T-helper 9 cell (primary cell): Measurements from ENCODE around the gene MMP28.

Source experiments
- DNase-seq: peaks from one replicate; pipeline ENCODE4 v3.0.0-alpha.2; 2020

MMP28 gene

GRCh38 chr17:35797918-35798317 is 2.5 kb upstream of the MMP28 start:
- no peak for DNase-seq

- DNase-seq = no peak
These were observed 1.9 kb upstream of the MMP28 start for GRCh38 chr17:35797370-35797769.

GRCh38 chr17:35796942-35797341 is 1.5 kb upstream of the MMP28 start:
- DNase-seq = no peak

DNA sequence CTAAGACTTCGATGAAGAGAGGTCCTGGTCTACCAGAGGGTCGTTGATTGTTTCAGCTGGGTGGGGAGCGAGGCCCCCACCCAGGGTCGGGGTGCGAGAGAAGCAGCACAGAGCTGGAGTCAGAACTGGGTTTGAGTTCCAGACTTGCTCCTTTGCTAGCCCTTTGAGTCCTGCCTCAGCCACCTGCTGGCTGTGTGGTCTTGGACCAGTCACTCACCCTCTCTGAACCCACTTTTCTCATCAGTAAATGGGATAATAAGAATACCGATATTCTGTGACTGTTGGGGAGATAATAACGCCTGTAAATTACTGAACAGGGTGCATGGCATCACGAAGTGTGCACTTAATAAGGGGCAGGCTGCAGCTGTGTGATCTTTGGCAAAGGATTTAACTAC is 427 bp upstream of the MMP28 start:
- DNase-seq = no peak

DNA sequence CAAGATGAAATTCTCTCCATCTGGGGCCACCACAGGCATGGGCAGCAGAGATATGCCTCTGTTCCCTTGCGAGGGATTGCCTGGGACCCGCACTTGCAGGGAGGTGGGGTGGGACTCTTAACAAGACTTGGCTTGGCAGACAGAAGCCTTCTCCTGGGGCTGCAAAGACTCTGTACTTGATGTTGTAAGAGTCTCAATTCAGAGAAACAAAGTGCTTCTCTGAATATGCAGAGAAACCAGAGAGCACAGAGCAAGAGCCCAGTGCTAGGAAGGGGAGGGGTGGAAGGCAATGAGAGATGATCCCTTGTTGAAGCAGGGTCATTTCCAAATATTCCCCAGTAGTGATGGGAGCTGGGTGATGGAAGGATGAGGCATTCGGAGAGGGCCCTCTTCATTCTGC is 2.2 kb downstream of the MMP28 start:
- DNase-seq = no peak

GRCh38 chr17:35791681-35792350 is 3.6 kb downstream of the MMP28 start:
- no peak for DNase-seq

- DNase-seq = no peak
These were observed 4.6 kb downstream of the MMP28 start for GRCh38 chr17:35790841-35791240.

DNA sequence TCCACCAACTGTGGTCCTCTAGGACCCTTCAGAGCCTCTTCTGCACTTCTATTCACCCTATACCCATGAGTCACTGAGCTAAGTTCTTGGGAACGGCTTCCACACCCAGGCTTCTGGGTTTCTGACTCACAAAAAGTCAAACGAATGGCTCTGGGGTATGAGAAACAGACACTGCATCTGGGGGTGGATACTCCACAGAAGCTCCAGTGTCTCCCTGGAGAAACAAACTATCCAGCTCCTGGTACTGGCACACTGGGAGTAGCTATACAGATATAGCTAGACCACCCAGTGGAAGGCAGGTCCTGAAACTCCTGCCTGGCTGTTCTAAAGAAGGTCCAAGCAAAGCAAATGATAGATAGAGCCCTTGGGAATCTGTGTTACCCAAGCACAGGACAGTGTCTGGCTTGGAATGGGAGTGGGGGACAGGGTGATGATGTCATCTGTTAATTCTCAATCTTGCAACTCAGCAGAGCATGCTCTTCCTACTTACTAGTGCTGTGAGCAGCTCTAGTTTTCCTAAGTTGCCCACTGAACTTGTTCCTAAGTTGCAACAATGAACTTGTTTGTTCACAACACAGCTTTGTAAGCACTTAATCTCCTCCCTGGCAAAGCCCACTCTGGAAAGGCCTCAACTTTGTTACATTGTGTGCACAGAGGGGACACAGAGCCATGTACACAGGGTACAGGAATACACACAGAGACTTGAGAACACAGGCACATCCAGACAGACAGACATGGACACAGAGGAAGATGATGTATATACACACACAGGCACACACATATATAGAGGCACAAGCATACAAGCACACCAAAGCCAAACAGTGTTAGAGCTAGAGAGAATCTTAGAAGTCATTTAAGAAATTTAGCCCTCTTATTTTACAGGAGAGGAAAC is 6.7 kb downstream of the MMP28 start:
- no peak for DNase-seq

DNA sequence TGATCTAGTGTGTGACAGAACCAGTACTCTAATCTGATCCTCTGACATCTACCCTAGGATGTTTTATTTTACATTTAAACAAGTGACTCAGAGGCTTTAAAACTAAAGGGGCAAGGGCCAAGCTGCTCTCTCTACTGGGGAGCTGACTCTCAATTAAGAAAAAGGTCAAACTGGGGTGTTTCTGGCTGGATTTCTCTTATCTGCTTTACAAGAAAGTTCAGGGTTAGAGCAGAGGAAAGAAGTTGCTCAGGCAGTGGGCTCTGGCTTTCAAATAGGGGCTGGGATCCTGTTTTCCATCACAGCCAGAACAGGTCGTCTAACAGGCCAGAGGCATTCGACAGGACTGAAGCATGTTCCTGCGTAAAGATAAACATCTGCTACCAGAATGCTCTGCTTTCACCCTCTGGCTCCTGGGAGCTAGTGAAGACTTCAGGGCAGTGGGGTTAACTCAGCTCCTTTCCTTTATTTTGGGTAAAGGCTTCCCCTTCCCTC is 8.5 kb downstream of the MMP28 start:
- DNase-seq = no peak

GRCh38 chr17:35784895-35785294 is 10.5 kb downstream of the MMP28 start:
- DNase-seq = no peak

DNA sequence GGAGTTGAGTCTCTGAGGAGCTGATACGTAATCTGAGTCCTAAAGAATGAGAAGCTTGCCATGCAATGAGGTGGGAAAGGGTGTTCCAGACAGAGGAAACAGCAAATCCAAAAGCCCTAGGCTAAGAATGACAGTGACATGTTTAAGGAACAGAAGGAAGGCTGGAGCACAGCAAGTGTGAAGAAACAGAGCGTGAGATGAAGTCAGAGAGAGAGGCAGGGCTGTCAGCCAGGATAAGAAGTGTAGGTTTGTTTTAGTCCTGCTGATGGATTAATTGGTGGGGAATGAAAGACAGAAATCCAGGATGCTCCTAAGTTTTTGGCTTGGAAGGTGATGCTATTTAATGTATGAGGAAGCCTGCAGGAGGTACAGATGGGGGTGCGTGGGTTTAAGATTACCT is 14.5 kb downstream of the MMP28 start:
- no peak for DNase-seq

- no peak for DNase-seq
These were observed 16.7 kb downstream of the MMP28 start for GRCh38 chr17:35778641-35779196.

DNA sequence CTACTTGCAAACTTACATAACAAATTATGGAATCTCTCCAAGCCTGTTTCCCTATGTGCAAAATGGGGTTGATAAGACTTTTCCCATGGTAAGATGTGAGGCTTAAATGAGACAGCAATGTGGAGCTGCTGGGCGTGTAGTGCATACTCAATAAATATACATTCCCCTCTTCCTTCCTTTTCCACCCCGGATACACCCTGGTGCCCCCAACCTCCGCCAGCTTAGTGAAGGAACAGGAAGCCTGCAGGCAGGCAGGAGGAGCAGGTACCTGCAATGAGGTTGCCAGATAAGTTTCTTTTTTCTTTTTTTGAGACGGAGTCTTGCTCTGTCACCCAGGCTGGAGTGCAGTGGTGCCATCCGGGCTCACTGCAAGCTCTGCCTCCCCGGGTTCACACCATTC is 19.9 kb downstream of the MMP28 start:
- DNase-seq = no peak

DNA sequence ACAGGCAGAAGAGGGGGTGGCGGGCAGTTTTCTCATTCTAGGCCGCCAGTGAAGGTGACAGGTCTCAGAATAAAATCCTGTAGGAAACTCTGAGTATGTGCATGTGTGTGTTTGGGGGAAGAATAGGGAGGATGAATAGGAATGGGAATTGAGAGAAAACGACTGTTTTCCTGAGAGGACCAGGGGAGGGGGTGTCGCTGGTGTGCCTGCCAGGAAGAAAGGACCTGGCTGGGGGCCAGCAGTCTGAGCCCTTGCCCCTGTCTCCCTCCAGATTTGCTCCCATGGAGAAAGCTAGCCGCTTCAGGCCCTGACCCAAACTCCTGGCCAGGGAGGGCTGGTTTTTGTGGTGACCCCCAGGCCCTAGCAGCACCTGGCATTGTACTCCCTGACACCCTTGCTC is 20.4 kb downstream of the MMP28 start:
- DNase-seq = no peak

DNA sequence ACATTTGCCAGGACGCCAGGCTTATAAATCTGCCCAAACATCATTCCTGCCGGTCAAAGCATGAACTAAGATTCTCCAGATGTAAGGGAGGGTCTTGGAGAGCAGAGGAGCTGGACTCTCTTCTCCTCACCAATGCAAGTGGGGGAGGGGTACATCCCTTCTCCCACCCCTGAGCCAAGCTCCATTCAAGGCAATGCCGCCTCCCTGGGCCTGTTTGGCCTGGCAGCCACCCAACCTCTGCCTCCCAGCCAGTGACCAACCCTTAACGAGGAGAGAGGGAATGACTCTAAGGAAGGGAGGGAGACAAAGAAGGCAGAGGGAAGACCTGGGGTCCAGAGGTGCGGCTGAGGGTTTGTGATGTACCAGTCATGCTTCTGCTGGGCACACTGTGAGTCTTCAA is 20.9 kb downstream of the MMP28 start:
- DNase-seq = no peak

DNA sequence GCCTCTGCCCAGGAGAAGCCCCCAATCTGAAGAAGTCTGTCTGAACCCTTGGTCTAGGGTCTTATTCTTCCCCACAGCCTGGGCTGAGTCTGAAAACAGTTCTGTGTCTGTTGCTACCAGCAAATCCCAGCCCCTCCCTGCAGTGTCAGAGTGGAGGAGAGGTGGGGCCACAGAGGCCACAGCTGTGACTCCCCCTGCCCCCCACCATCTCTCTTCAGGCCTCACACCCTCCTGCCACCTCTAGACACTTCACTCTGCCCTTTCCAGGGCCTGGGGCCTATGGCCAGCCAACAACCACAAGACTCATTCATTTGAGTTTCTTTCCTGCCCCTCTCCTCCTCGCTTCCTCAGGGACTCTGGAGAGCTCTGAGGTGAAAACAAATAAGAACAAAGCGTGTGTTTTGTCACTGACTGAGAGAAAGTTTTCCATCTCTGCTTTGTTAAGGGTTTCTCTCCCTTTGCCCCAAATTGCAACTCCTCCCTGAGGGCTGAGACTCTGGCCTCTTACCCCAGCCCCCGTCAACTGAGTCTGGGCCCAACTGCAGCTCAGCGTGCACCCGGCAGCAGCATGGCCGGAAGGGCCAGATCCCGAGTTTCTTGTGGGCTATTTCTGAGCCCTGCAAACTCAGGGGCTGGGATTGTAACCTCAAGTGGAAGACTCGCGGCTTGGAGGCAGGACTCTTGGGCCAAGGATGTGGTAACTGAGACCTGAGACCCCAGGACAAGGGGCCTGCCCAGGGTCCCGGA is 21.6 kb downstream of the MMP28 start:
- no peak for DNase-seq

GRCh38 chr17:35773129-35773528 is 22.3 kb downstream of the MMP28 start:
- DNase-seq = no peak

DNA sequence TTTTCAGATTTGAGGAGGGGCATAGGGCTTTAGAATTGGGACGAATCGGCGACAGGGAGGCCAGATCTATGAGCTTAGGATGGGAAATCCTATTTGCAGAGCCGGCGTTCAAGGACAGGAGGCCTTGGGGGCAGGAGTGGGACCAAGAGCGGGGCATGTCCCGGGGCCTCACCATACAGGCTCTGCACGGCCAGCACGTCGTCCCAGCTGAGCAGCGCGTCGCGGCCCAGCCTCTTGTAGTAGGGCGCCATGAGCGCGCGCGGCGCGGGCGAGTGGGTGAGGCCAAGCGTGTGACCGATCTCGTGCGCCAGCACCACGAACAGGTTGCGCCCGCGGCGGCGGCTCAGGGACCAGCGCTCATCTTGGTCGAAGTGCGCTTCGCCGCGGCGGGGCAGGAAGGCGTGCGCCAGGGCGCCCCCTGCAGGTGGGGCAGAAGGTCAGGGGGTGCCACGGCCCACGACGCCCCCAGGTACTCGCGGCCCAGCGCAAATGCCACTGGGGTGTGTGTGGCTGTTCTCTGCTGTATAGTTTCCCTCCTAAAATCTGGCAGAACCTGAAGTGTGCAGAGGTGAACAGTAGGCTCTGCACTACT is 25.4 kb downstream of the MMP28 start:
- no peak for DNase-seq

DNA sequence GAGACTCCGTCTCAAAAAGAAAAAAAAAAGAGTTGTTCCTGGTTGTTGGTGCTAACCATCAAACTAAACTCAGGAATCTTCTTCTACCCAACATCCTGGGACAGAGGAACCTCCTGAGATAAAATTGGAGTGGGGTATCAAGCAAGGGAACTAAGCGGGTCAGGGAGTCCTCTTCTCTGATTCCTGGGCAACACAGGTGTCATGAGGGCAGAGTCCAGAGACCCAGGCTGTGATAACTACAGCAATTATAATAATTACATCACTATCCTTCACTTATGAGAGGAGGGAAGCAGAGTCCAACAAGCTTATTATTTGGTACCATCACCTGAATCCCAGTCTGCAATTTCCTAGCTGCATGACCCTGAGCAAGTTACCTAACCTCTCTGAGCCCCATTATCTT is 26.6 kb downstream of the MMP28 start:
- no peak for DNase-seq

DNA sequence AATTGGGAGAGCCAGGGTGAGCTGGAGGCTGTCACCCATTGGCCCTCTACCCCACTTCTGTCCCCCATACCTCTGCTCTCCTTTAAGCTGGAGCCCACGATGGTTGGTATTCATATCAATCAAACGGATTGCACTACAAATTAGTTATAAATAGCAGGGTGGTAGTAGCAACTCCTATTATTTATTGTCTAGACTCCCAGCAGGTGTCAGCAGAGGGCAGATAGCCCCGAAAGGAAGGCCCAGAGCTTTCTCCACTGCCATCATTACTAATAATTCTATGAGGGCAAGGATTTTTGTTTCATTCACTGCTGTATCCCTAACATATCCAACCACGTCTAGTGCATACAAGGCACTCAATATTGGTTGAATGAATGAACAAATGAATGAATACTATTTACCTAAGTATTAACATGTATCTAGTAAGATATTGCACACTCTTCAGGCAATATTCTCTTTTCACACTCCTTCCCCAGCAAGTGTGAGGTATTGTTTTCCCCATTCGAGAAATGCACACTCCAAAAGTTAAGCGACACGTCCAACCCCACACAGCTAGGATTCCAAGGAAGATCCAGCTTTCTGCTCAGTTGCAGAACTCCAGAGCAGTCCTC is 28.4 kb downstream of the MMP28 start:
- DNase-seq = no peak

GRCh38 chr17:35766489-35766877 is 29.0 kb downstream of the MMP28 start:
- DNase-seq = no peak

- DNase-seq = no peak
These were observed 29.5 kb downstream of the MMP28 start for GRCh38 chr17:35765756-35766488.
